Type B pancreatic cell (in vitro differentiated cells): ENCODE results near the gene ABHD17B. TPM values are rescaled to one million over a fixed set of nuclear protein-coding genes. Genes with fewer than 3 reads are reported as not detected.
"Not testable (repeated sequence)": the region's sequence is repeated elsewhere in the genome, so short reads cannot be mapped to it uniquely, and the experiment has no call there.

Experiments
- DNase-seq: peaks from one replicate; pipeline ENCODE4 v3.0.0; 2021; ENCODE audit warnings: mixed read lengths; ENCODE audit not compliant: unreplicated experiment; ENCODE audit errors: extremely low spot score
- H3K27ac Mint-ChIP-seq: 2 replicates; pipeline ENCODE4 v1.8.0; 2021; ENCODE audit warnings: mild to moderate bottlenecking, mixed read lengths
- H3K27me3 Mint-ChIP-seq: 2 replicates; pipeline ENCODE4 v1.8.0; 2021; ENCODE audit warnings: mixed read lengths
- H3K36me3 Mint-ChIP-seq: 2 replicates; pipeline ENCODE4 v1.8.0; 2021; ENCODE audit warnings: mixed read lengths
- H3K4me1 Mint-ChIP-seq: one replicate; pipeline ENCODE4 v1.8.0; 2021; ENCODE audit warnings: mixed read lengths; ENCODE audit not compliant: unreplicated experiment
- H3K4me3 Mint-ChIP-seq: 2 replicates; pipeline ENCODE4 v1.8.0; 2021; ENCODE audit warnings: mild to moderate bottlenecking, mixed read lengths
- H3K9me3 Mint-ChIP-seq: 2 replicates; pipeline ENCODE4 v1.8.0; 2021; ENCODE audit warnings: mixed read lengths
- CTCF ChIP-seq: fragments of 200-600 bp; sonication (generic); conservative IDR thresholded peaks from 2 replicates; pipeline ENCODE4 v1.5.0; 2021; ENCODE audit warnings: antibody characterized with exemption, mild to moderate bottlenecking
- long read RNA-seq: library from polyadenylated mRNA; unstranded; transcript quantifications from one replicate; pipeline ENCODE4 v2.0.0, GENCODE V29; 2020
- total RNA-seq: library from RNA; stranded (reverse); gene quantifications from 2 replicates; pipeline ENCODE4 v1.2.1, GENCODE V29; 2021; ENCODE audit warnings: low replicate concordance

Gene ABHD17B
- total RNA-seq = 35.7 and 38.3 TPM in 2 replicates
- long read RNA-seq, partial matches to known transcripts = 4 of 12 reads
- long read RNA-seq, other reads (novel, unspliced or antisense) = 6 of 12 reads

GRCh38 chr9:71911061-71911907 is at the start of gene ABHD17B, which contains the start of gene C9orf85:
ABHD17B (minus strand) TSS chr9:71911193; CDS start chr9:71875080, 36,113 bp downstream.
C9orf85 (plus strand) TSS chr9:71911639; CDS start chr9:71911735, 96 bp downstream.
- H3K36me3 Mint-ChIP-seq = peaks cover 5% of the 10 kb centered on the region
- no peaks in the 10 kb centered on the region for H3K27me3 Mint-ChIP-seq
- H3K4me1 Mint-ChIP-seq = peaks cover 36% of the 10 kb centered on the region
- peak within 1 kb of the TSS; percentile 96 for H3K27ac Mint-ChIP-seq
- peak within 1 kb of the TSS; percentile 98 for H3K4me3 Mint-ChIP-seq
- peak; percentile 2 for TF ChIP-seq CTCF
- H3K9me3 Mint-ChIP-seq = no peaks in the 10 kb centered on the region
- peak; percentile 97 for DNase-seq

- no peak for TF ChIP-seq CTCF
- Mint-ChIP-seq H3K4me3 (no peak overlapping the region), H3K27ac (no peak overlapping the region), H3K36me3 (peaks cover 18% of the 10 kb centered on the region), H3K9me3 (no peaks in the 10 kb centered on the region), H3K27me3 (no peaks in the 10 kb centered on the region), H3K4me1 (no peaks in the 10 kb centered on the region)
- DNase-seq = no peak
These were observed 44.4 kb upstream of the ABHD17B start for GRCh38 chr9:71955300-71955915.

- not testable (repeated sequence) for H3K27me3 Mint-ChIP-seq, H3K4me1 Mint-ChIP-seq, H3K27ac Mint-ChIP-seq, H3K9me3 Mint-ChIP-seq, DNase-seq, H3K4me3 Mint-ChIP-seq
- H3K36me3 Mint-ChIP-seq = peaks cover 17% of the 10 kb centered on the region
These were observed 43.7 kb upstream of the ABHD17B start for GRCh38 chr9:71954652-71955051.

GRCh38 chr9:71944754-71945375 is 33.9 kb upstream of the ABHD17B start:
- TF ChIP-seq CTCF = no peak
- Mint-ChIP-seq H3K4me3 (peak overlapping the region; percentile 57), H3K27ac (peak overlapping the region; percentile 81), H3K27me3 (no peaks in the 10 kb centered on the region), H3K9me3 (no peaks in the 10 kb centered on the region), H3K36me3 (peaks cover 8% of the 10 kb centered on the region), H3K4me1 (peaks cover 24% of the 10 kb centered on the region)
- no peak for DNase-seq

- Mint-ChIP-seq H3K36me3 (no peaks in the 10 kb centered on the region), H3K4me1 (peaks cover 27% of the 10 kb centered on the region), H3K4me3 (no peak overlapping the region), H3K27me3 (no peaks in the 10 kb centered on the region), H3K9me3 (no peaks in the 10 kb centered on the region), H3K27ac (peak overlapping the region; percentile 44)
- DNase-seq = no peak
- TF ChIP-seq CTCF = no peak
These were observed 31.1 kb upstream of the ABHD17B start for GRCh38 chr9:71941998-71942567.
